Activated T-cell treated with anti-CD3 and anti-CD28 coated beads for 1 hour (primary cell): ENCODE results near the gene FAM237A.

Experiments
- DNase-seq: peaks from one replicate; pipeline ENCODE4 v3.0.0-alpha.2; 2020; ENCODE audit warnings: low read depth

FAM237A gene

GRCh38 chr2:206688990-206689389, 46.7 kb downstream of the FAM237A start:
- no peak for DNase-seq

GRCh38 chr2:206692971-206693370, 50.7 kb downstream of the FAM237A start:
- DNase-seq = no peak

GRCh38 chr2:206693399-206694137, 51.3 kb downstream of the FAM237A start:
- DNase-seq = no peak

- DNase-seq = no peak
Observed at GRCh38 chr2:206696910-206697309, 54.6 kb downstream of the FAM237A start.

- no peak for DNase-seq
Observed at GRCh38 chr2:206698811-206699210, 56.5 kb downstream of the FAM237A start.
